ENCODE measurements around the gene POGK. TPM values are rescaled to one million over a fixed set of nuclear protein-coding genes. Genes with fewer than 3 reads are reported as not detected.

The POGK gene
- total and polyA plus RNA-seq, 9 of the 15 experiments (the other 6 are each of a cell fraction or from before 2014, with no cell fraction given), result 6.1 to 44.5 (median 24.3) TPM

DNA sequence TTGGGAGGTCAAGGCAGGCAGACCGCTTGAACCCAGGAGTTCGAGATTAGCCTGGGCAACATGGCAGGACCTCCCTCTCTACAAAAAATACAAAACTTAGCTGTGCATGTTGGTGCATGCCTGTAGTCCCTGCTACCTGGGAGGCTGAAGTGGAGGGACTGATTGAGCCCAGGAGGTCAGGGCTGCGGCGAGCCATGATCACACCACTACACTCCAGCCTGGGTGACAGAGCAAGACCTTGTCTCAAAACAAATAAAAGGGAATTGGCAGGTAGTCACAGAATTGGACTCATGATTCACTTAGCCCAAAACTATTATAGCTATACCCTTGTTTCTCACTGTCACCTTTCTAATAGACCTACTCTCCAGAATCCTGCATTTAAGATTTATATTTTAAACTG, 31.3 kb downstream of the POGK start:
- no peak for ATAC-seq
- no peak for DNase-seq (ENCODE audit: extremely low read depth in 1 of 4, low spot score in 3 of 4)
- H3K4me2 ChIP-seq (ENCODE audit: insufficient read depth, low read length), result no peak overlapping the region
- intact Hi-C loops (cut with micrococcal nuclease) (no loop called here), in situ Hi-C loops (cut with MboI) (no loop called here)
- H3K9me1 ChIP-seq (ENCODE audit: control insufficient read depth, insufficient read depth, low read length), result no peaks in the 10 kb centered on the region
- 0 out of 2 replicates have a peak, but pooled peaks cover 13% of the 10 kb centered on the region for H4K20me1 ChIP-seq (replicated peaks; ENCODE audit: control insufficient read depth, insufficient read depth, low read length)
- 91% methylated on average over 4 of the region's 4 CpGs for WGBS (ENCODE audit: insufficient coverage, low coverage, missing lambda C conversion rate)
- H2AFZ ChIP-seq (ENCODE audit: low read depth, low read length), result no peak overlapping the region
- peaks cover 58% of the 10 kb centered on the region for H3K36me3 ChIP-seq (ENCODE audit: control insufficient read depth, insufficient read depth, low read length)
- ChIA-PET POLR2A (interaction anchor here (1.2 to 2.0 kb wide), 2 partner anchors 11 to 16 kb away, joined by 4 to 5 read pairs; no protein-coding TSS in a partner anchor), CTCF (ENCODE audit: low intra/inter-chr PET ratio) (interaction anchor here (0.7 kb wide), 1 partner anchor 663 kb away, joined by 3 read pairs; no protein-coding TSS in a partner anchor)
- no peaks in the 10 kb centered on the region for H3K27me3 ChIP-seq (ENCODE audit: control insufficient read depth in 2 of 2, insufficient read depth in 2 of 2, low read length in 2 of 2)
- no peak overlapping the region for H3K27ac ChIP-seq (ENCODE audit: extremely low read depth, low read depth, low read length)
- H3K4me3 ChIP-seq, result no peak overlapping the region
- peaks cover 74% of the 10 kb centered on the region for H3K79me2 ChIP-seq (ENCODE audit: control insufficient read depth, insufficient read depth, low read length)
- FAIRE-seq, result no peak
- H3K9ac ChIP-seq (ENCODE audit: insufficient read depth in 1 of 2, low read depth in 2 of 2, low read length in 2 of 2), result peak overlapping the region in 1 of 2 experiments; percentile 2; a peak in 1 of 4 replicates
- H3K4me1 ChIP-seq (replicated peaks in 1 of 2; ENCODE audit: control insufficient read depth in 2 of 2, insufficient read depth in 2 of 2, low read length in 2 of 2), result peaks cover 11 to 16% of the 10 kb centered on the region in 2 experiments; a peak in 4 of 5 replicates
- no TSS peak for BruUV-seq (replicated peaks)
- H3K9me3 ChIP-seq (replicated peaks; ENCODE audit: control insufficient read depth, insufficient read depth, low read depth, low read length), result no peaks in the 10 kb centered on the region
- no peak for TF ChIP-seq FOXK2 (conservative IDR thresholded peaks at IDR 0.05 in 1 of 2, IDR thresholded peaks at IDR 0.05 in 1 of 2; ENCODE audit: low read depth in 2 of 2)
- TF ChIP-seq, protein P1, sequence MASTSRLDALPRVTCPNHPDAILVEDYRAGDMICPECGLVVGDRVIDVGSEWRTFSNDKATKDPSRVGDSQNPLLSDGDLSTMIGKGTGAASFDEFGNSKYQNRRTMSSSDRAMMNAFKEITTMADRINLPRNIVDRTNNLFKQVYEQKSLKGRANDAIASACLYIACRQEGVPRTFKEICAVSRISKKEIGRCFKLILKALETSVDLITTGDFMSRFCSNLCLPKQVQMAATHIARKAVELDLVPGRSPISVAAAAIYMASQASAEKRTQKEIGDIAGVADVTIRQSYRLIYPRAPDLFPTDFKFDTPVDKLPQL (IDR thresholded peaks at IDR 0.05; ENCODE audit: extremely low read depth, insufficient read length), result no peak
- TF ChIP-seq, protein P2, sequence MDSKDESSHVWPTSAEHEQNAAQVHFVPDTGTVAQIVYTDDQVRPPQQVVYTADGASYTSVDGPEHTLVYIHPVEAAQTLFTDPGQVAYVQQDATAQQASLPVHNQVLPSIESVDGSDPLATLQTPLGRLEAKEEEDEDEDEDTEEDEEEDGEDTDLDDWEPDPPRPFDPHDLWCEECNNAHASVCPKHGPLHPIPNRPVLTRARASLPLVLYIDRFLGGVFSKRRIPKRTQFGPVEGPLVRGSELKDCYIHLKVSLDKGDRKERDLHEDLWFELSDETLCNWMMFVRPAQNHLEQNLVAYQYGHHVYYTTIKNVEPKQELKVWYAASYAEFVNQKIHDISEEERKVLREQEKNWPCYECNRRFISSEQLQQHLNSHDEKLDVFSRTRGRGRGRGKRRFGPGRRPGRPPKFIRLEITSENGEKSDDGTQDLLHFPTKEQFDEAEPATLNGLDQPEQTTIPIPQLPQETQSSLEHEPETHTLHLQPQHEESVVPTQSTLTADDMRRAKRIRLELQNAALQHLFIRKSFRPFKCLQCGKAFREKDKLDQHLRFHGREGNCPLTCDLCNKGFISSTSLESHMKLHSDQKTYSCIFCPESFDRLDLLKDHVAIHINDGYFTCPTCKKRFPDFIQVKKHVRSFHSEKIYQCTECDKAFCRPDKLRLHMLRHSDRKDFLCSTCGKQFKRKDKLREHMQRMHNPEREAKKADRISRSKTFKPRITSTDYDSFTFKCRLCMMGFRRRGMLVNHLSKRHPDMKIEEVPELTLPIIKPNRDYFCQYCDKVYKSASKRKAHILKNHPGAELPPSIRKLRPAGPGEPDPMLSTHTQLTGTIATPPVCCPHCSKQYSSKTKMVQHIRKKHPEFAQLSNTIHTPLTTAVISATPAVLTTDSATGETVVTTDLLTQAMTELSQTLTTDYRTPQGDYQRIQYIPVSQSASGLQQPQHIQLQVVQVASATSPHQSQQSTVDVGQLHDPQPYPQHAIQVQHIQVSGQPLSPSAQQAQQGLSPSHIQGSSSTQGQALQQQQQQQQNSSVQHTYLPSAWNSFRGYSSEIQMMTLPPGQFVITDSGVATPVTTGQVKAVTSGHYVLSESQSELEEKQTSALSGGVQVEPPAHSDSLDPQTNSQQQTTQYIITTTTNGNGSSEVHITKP (IDR thresholded peaks at IDR 0.05; ENCODE audit: partially characterized antibody), result no peak
- no peak for TF ChIP-seq TCF7L2 (IDR thresholded peaks at IDR 0.05; ENCODE audit: low read depth, low read length)
- TF ChIP-seq, protein P3, sequence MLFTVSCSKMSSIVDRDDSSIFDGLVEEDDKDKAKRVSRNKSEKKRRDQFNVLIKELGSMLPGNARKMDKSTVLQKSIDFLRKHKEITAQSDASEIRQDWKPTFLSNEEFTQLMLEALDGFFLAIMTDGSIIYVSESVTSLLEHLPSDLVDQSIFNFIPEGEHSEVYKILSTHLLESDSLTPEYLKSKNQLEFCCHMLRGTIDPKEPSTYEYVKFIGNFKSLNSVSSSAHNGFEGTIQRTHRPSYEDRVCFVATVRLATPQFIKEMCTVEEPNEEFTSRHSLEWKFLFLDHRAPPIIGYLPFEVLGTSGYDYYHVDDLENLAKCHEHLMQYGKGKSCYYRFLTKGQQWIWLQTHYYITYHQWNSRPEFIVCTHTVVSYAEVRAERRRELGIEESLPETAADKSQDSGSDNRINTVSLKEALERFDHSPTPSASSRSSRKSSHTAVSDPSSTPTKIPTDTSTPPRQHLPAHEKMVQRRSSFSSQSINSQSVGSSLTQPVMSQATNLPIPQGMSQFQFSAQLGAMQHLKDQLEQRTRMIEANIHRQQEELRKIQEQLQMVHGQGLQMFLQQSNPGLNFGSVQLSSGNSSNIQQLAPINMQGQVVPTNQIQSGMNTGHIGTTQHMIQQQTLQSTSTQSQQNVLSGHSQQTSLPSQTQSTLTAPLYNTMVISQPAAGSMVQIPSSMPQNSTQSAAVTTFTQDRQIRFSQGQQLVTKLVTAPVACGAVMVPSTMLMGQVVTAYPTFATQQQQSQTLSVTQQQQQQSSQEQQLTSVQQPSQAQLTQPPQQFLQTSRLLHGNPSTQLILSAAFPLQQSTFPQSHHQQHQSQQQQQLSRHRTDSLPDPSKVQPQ (CRISPR knock-in tag; IDR thresholded peaks at IDR 0.05; ENCODE audit: borderline replicate concordance), result no peak
- TF ChIP-seq C11orf30 (IDR thresholded peaks at IDR 0.05; ENCODE audit: low read depth), result no peak
- TF ChIP-seq CEBPG (CRISPR knock-in tag; IDR thresholded peaks at IDR 0.05), result no peak
- TF ChIP-seq CEBPG (tag; conservative IDR thresholded peaks at IDR 0.05 in 1 of 2, IDR thresholded peaks at IDR 0.05 in 1 of 2), result no peak
- no peak for TF ChIP-seq ESRRA (IDR thresholded peaks at IDR 0.05; ENCODE audit: borderline replicate concordance, low read depth)
- no peak for TF ChIP-seq CBX8 (IDR thresholded peaks at IDR 0.05; ENCODE audit: borderline replicate concordance, extremely low read depth, low read depth, low read length, poor library complexity, severe bottlenecking)
- no peak for TF ChIP-seq JUND (IDR thresholded peaks at IDR 0.05; ENCODE audit: borderline replicate concordance, low read depth, low read length)
- no peak for TF ChIP-seq JUND (tag; IDR thresholded peaks at IDR 0.05; ENCODE audit: borderline replicate concordance, low read depth, low read length)
- no peak for TF ChIP-seq NR2F6 (CRISPR knock-in tag; IDR thresholded peaks at IDR 0.05)
- no peak for TF ChIP-seq HNRNPLL (IDR thresholded peaks at IDR 0.05; ENCODE audit: low read depth, low read length, poor library complexity, severe bottlenecking)
- no peak for TF ChIP-seq PHF21A (IDR thresholded peaks at IDR 0.05; ENCODE audit: borderline replicate concordance, low read depth)
